ENCODE results near the gene UGT2A3. TPM values are rescaled to one million over a fixed set of nuclear protein-coding genes. Genes with fewer than 3 reads are reported as not detected.

The UGT2A3 gene
- 0.05 to 0.15 TPM (median 0.09 TPM) in 5 replicates for total RNA-seq (2022; extraction: Qiagen RNA extraction)

DNA sequence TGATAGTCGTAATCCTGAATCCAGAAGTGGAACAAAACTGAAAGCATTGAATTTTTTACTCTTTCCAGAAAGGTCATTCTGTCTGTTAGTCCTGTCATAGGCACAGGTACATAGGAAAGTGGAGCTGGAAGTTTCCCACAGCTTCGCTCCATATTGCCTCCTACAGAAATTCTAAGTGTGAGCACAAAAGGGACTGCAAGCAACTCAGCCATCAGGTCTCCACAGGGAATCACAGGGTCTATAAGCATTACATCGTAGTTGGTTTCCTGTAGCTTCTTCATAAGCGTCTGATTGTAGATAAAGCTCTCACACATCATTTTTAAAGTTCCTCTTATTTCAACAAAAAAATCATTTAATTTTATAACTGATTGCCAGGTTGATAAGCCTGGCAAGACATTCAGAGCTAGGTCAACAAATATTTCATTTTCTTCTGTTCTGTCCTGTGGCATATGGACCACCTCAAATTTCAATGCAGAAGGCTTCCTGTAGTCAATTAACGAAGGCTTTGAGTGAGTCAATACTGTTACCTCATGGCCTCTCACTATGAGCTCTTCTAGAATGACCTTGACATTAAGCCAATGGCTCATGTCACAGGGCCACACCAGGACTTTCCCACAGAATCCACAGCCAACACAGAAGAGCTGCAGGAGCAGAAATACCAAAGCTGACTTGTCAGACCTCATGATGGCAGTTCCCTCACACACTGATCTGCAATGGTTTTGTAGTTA lies at the start of gene UGT2A3:
Gene UGT2A3 (minus strand): TSS at position 727 of the 728 bp plus-strand sequence. CDS start 44 bp downstream, at position 683.

Other genes starting within 250 kb of the UGT2A3 start
- gene UGT2B10, start 135.8 kb downstream of the UGT2A3 start, total RNA-seq (2022; extraction: Qiagen RNA extraction), result 0.03 to 0.06 TPM in 2 of 5 replicates, not detected in the others
- 0.22 to 0.31 TPM (median 0.27 TPM) in 5 replicates for gene UGT2B7, start 144.7 kb upstream of the UGT2A3 start, total RNA-seq (2022; extraction: Qiagen RNA extraction)